Measurements from ENCODE around the gene RSRC1.

The RSRC1 gene

DNA sequence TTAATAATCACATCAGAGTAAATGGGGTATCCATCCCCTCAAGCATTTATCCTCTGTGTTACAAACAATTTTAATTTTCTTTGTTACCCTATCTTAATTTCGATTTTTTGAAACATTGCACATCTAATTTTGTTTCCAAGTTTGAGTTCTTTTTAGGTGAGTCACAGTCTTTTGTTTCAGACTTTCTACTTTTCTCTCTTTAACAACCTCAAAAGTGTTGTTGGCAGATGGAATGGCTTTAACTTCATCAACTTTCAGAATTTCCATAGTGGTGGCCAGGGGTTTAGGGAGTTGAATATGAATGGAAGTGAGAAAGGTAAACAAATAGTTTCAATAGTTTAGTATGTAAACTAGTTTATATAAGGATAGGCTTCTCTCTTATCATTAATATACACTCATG lies 238.1 kb downstream of the RSRC1 start:
- in situ Hi-C loops (cut with HindIII; ENCODE audit: low pct_unique_long_range_greater_than_20kb, low sequenced_read_pairs) = no loop called here
- no peak for DNase-seq (ENCODE audit: low read depth in 1 of 2, low spot score in 1 of 2)
- TF ChIP-seq JUND (IDR thresholded peaks at IDR 0.05; ENCODE audit: low read depth) = no peak

- DNase-seq (ENCODE audit: low read depth in 1 of 2, low spot score in 1 of 2) = no peak
- no peak for TF ChIP-seq JUND (IDR thresholded peaks at IDR 0.05; ENCODE audit: low read depth)
- in situ Hi-C loops (cut with HindIII; ENCODE audit: low pct_unique_long_range_greater_than_20kb, low sequenced_read_pairs) = no loop called here
Observed at GRCh38 chr3:158350971-158351370, 241.1 kb downstream of the RSRC1 start.

DNA sequence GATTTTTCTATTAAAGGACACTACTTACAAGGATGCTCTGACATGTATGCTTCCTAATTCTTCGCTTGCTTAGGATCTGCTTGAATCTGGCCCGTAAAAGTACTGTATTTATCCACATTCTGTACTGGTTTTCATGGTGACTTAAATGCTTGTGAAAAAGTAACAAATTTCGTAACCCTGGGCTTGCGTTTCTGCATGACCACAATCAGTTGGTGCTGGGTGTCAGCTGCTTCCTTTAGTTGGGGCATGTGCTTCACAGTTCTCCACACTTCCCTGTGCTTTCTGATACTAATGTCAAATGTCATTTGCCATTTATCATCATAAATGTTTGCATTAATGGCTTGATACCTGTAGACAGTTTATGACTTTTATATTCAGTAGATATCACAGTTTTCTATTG lies 242.7 kb downstream of the RSRC1 start:
- DNase-seq (ENCODE audit: low read depth in 1 of 2, low spot score in 1 of 2) = no peak
- in situ Hi-C loops (cut with HindIII; ENCODE audit: low pct_unique_long_range_greater_than_20kb, low sequenced_read_pairs) = no loop called here
- TF ChIP-seq JUND (IDR thresholded peaks at IDR 0.05; ENCODE audit: low read depth) = no peak

GRCh38 chr3:158354713-158355112 lies 244.8 kb downstream of the RSRC1 start:
- in situ Hi-C loops (cut with HindIII; ENCODE audit: low pct_unique_long_range_greater_than_20kb, low sequenced_read_pairs) = no loop called here
- no peak for DNase-seq (ENCODE audit: low read depth in 1 of 2, low spot score in 1 of 2)
- no peak for TF ChIP-seq JUND (IDR thresholded peaks at IDR 0.05; ENCODE audit: low read depth)

DNA sequence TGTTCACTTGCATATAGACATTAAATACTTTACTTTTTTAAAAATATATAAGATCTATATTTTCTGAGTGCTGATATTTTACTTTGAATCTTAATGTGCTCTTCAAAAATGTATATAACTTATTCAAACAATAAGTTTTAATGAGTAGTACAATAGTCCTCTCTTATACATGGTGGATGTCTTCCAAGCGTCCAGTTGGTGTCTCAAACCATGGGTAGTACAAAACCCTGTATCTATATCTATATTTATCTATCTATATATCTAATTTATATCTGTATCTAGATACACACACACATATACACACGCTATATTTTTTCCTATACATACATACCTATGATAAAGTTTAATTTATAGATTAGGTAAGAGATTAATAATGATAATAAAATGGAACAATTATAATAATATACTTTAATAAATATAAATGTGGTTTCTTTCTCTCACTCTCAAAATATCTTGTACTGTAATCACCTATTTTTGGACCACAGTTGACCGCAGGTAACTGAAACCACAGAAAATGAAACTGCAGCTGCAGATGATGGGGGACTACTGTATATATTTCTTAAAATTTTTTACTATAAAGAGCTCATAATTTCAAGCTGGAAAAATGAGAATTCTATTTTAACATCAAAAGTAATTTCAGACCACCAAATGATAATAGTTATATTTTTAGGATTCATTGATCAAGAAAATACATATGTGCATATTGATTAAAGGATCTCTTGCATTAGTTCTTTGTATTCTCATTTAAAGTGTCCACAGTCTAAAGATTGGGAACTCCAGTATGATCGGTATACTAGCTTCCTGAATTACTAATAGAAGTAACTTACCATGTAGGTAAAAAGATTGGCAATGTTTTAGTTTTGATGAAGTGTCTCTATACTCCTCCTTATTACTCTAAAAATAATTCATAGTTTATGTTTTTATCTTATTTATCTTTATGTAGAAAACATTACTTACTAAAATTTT lies 246.0 kb downstream of the RSRC1 start:
- in situ Hi-C loops (cut with HindIII; ENCODE audit: low pct_unique_long_range_greater_than_20kb, low sequenced_read_pairs) = no loop called here
- DNase-seq (ENCODE audit: low read depth in 1 of 2, low spot score in 1 of 2) = no peak
- no peak for TF ChIP-seq JUND (IDR thresholded peaks at IDR 0.05; ENCODE audit: low read depth)

DNA sequence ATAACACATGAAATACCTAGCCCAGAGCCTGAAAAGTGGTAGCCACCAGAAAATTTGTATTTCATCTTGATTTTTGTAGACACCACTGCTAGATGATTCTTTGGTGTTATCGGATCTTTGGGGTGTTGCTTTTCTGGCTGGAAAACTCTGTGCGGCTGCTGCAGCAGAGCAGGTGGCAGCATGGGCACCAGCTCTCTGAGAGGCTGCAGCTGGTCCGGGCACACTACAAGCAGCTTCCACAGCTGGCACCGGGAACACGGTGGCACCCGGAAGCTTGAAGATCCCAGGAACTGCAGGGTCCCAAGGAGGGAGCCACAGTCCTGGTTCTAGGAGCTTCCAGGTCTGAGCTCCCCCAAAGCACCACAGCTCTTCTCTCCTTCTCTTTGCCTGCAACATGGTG lies 249.4 kb downstream of the RSRC1 start:
- no peak for TF ChIP-seq JUND (IDR thresholded peaks at IDR 0.05; ENCODE audit: low read depth)

GRCh38 chr3:158360756-158361448 lies 251.0 kb downstream of the RSRC1 start:
- DNase-seq (ENCODE audit: low read depth in 1 of 2, low spot score in 1 of 2) = no peak

More for the DNA sequence above, 249.4 kb downstream of the RSRC1 start:
- no peak for DNase-seq (ENCODE audit: low read depth in 1 of 2, low spot score in 1 of 2)
- in situ Hi-C loops (cut with HindIII; ENCODE audit: low pct_unique_long_range_greater_than_20kb, low sequenced_read_pairs) = no loop called here

GRCh38 chr3:158368271-158368670 lies 258.4 kb downstream of the RSRC1 start:
- no peak for TF ChIP-seq JUND (IDR thresholded peaks at IDR 0.05; ENCODE audit: low read depth)
- in situ Hi-C loops (cut with HindIII; ENCODE audit: low pct_unique_long_range_greater_than_20kb, low sequenced_read_pairs) = no loop called here
- DNase-seq (ENCODE audit: low read depth in 1 of 2, low spot score in 1 of 2) = peak in 1 of 2 experiments; percentile 77

More at GRCh38 chr3:158360756-158361448, 251.0 kb downstream of the RSRC1 start:
- TF ChIP-seq JUND (IDR thresholded peaks at IDR 0.05; ENCODE audit: low read depth) = no peak
- in situ Hi-C loops (cut with HindIII; ENCODE audit: low pct_unique_long_range_greater_than_20kb, low sequenced_read_pairs) = no loop called here

- in situ Hi-C loops (cut with HindIII; ENCODE audit: low pct_unique_long_range_greater_than_20kb, low sequenced_read_pairs) = no loop called here
Observed at GRCh38 chr3:158369279-158369678, 259.4 kb downstream of the RSRC1 start.

GRCh38 chr3:158379517-158379916 lies 269.6 kb downstream of the RSRC1 start:
- no peak for DNase-seq (ENCODE audit: low read depth in 1 of 2, low spot score in 1 of 2)
- in situ Hi-C loops (cut with HindIII; ENCODE audit: low pct_unique_long_range_greater_than_20kb, low sequenced_read_pairs) = no loop called here
- TF ChIP-seq JUND (IDR thresholded peaks at IDR 0.05; ENCODE audit: low read depth) = no peak

More at GRCh38 chr3:158369279-158369678, 259.4 kb downstream of the RSRC1 start:
- DNase-seq (ENCODE audit: low read depth in 1 of 2, low spot score in 1 of 2) = no peak
- TF ChIP-seq JUND (IDR thresholded peaks at IDR 0.05; ENCODE audit: low read depth) = no peak

DNA sequence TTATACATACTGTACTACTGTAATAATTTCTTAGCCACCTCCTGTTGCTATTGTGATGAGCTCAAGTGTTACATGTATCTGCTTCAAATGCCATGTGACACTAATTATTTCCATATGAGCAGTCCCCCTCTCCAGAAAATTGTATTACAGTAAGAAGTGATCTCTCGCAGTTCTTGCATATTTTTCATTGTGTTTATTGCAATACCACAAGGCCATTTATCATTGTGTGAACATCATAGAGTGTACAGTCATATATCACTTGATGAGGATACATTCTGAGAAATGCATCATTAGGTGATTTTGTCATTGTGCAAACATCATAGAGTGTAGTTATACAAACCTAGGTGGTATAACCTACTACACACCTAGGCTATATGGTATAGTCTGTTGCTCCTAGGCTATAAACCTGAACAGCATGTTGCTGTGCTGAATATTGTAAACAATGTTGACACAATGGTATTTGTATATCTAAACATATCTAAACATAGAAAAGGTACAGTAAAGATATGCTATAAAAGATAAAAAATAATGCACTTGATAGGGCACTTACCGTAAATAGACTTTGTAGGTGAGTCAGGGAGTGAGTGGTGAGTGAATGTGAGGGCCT lies 271.5 kb downstream of the RSRC1 start:
- in situ Hi-C loops (cut with HindIII; ENCODE audit: low pct_unique_long_range_greater_than_20kb, low sequenced_read_pairs) = no loop called here
- TF ChIP-seq JUND (IDR thresholded peaks at IDR 0.05; ENCODE audit: low read depth) = no peak
- no peak for DNase-seq (ENCODE audit: low read depth in 1 of 2, low spot score in 1 of 2)

- no peak for TF ChIP-seq JUND (IDR thresholded peaks at IDR 0.05; ENCODE audit: low read depth)
- in situ Hi-C loops (cut with HindIII; ENCODE audit: low pct_unique_long_range_greater_than_20kb, low sequenced_read_pairs) = no loop called here
- no peak for DNase-seq (ENCODE audit: low read depth in 1 of 2, low spot score in 1 of 2)
Observed at GRCh38 chr3:158382479-158382878, 272.6 kb downstream of the RSRC1 start.

DNA sequence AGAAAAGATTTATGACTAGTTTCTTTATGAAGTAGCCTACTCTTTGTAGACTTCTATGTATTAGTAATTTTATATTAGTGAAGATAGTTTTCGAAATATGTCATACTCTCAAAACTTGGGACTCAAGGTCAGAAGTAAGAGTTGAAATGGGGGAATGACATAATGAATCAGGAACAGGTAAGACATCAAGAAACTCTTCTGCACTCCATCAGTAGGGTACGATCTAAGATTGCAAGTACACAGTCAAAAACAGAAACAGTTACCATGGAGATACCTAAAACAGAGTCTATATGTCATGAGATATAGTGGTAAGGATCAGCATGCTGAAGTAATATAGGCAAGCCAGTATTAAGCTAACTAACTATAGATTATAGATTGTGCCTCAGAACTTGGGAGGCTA lies 274.1 kb downstream of the RSRC1 start:
- TF ChIP-seq JUND (IDR thresholded peaks at IDR 0.05; ENCODE audit: low read depth) = no peak
- DNase-seq (ENCODE audit: low read depth in 1 of 2, low spot score in 1 of 2) = no peak
- in situ Hi-C loops (cut with HindIII; ENCODE audit: low pct_unique_long_range_greater_than_20kb, low sequenced_read_pairs) = no loop called here
